IMR-90 (cell line): ENCODE data around the gene INO80E.

Experiments used
- CEBPB ChIP-seq: IDR thresholded peaks from 2 replicates; pipeline ENCODE4 v1.6.1; 2012; ENCODE audit warnings: low read depth, low read length, improper control_type of control experiment
- CHD1 ChIP-seq: IDR thresholded peaks from 2 replicates; pipeline ENCODE4 v1.6.1; 2012; ENCODE audit warnings: low read depth, low read length, improper control_type of control experiment
- CTCF ChIP-seq: conservative IDR thresholded peaks from 2 replicates; pipeline ENCODE4 v1.5.1; 2012; ENCODE audit warnings: mild to moderate bottlenecking, low read depth, low read length, improper control_type of control experiment
- ELK1 ChIP-seq: fragments of 150-350 bp; IDR thresholded peaks from 2 replicates; pipeline ENCODE4 v1.6.1; 2016; ENCODE audit warnings: low read depth, mild to moderate bottlenecking, low read length, moderate library complexity, borderline replicate concordance
- FOS ChIP-seq: fragments of 150-350 bp; IDR thresholded peaks from 2 replicates; pipeline ENCODE4 v1.6.1; 2016; ENCODE audit warnings: low read depth, low read length
- MAFK ChIP-seq: IDR thresholded peaks from 2 replicates; pipeline ENCODE4 v1.6.1; 2012; ENCODE audit warnings: low read depth, low read length, improper control_type of control experiment
- MAZ ChIP-seq: IDR thresholded peaks from 2 replicates; pipeline ENCODE4 v1.6.1; 2012; ENCODE audit warnings: low read depth, mild to moderate bottlenecking, low read length, improper control_type of control experiment, moderate library complexity, borderline replicate concordance
- MXI1 ChIP-seq: IDR thresholded peaks from 2 replicates; pipeline ENCODE4 v1.6.1; 2012; ENCODE audit warnings: low read depth, mild to moderate bottlenecking, low read length, moderate library complexity, borderline replicate concordance
- POLR2A ChIP-seq: IDR thresholded peaks from 2 replicates; pipeline ENCODE4 v1.6.1; 2012; ENCODE audit warnings: mild to moderate bottlenecking, low read depth, low read length
- RAD21 ChIP-seq: IDR thresholded peaks from 2 replicates; pipeline ENCODE4 v1.6.1; 2012; ENCODE audit warnings: low read length, improper control_type of control experiment
- RCOR1 ChIP-seq: IDR thresholded peaks from 2 replicates; pipeline ENCODE4 v1.6.1; 2012; ENCODE audit warnings: mild to moderate bottlenecking, low read length, improper control_type of control experiment; ENCODE audit not compliant: insufficient replicate concordance
- RFX5 ChIP-seq: IDR thresholded peaks from 2 replicates; pipeline ENCODE4 v1.8.0; 2012; ENCODE audit warnings: low read depth, mild to moderate bottlenecking, low read length, moderate library complexity
- SMC3 ChIP-seq: fragments of 150-350 bp; IDR thresholded peaks from 2 replicates; pipeline ENCODE4 v1.6.1; 2016; ENCODE audit warnings: low read depth, mild to moderate bottlenecking, antibody characterized with exemption, low read length, moderate library complexity
- USF2 ChIP-seq: fragments of 150-350 bp; IDR thresholded peaks from 2 replicates; pipeline ENCODE4 v1.6.1; 2017; ENCODE audit warnings: mild to moderate bottlenecking, antibody characterized with exemption, low read length, low read depth

GRCh38 chr16:29974291-29975133, 21.5 kb upstream of the INO80E start:
- no peak for TF ChIP-seq CTCF
- no peak for TF ChIP-seq POLR2A
- no peak for TF ChIP-seq MXI1
- TF ChIP-seq MAZ: no peak
- no peak for TF ChIP-seq CHD1
- no peak for TF ChIP-seq ELK1
- no peak for TF ChIP-seq RAD21
- TF ChIP-seq CEBPB: no peak
- TF ChIP-seq MAFK: no peak
- TF ChIP-seq USF2: no peak
- TF ChIP-seq RCOR1: no peak
- no peak for TF ChIP-seq SMC3
- no peak for TF ChIP-seq RFX5
- TF ChIP-seq FOS: no peak
